Mononuclear cell (primary cell): ENCODE data around the gene ZNF626. TPM values are rescaled to one million over a fixed set of nuclear protein-coding genes. Genes with fewer than 3 reads are reported as not detected.

Source experiments
- H3K27me3 ChIP-seq: 2 replicates; pipeline ENCODE4 v1.6.0; 2011; ENCODE audit warnings: low read length, control low read depth; ENCODE audit not compliant: insufficient read depth
- H3K4me1 ChIP-seq: 2 replicates; pipeline ENCODE4 v1.5.1; 2011; ENCODE audit warnings: mild to moderate bottlenecking, low read length, control low read depth; ENCODE audit not compliant: insufficient read depth
- H3K4me3 ChIP-seq: 2 replicates; pipeline ENCODE4 v1.5.1; 2011; ENCODE audit warnings: mild to moderate bottlenecking, low read length, moderate library complexity
- H3K9me3 ChIP-seq: 2 replicates; pipeline ENCODE4 v1.5.1; 2011; ENCODE audit warnings: low read depth, mild to moderate bottlenecking, control low read depth, low read length
- total RNA-seq: library from RNA; depleted of rRNA; stranded (reverse); fragments of >200 nt; gene quantifications from one replicate; pipeline ENCODE4 v1.2.3, GENCODE V29; 2012

The ZNF626 gene
- total RNA-seq, 1 donor = 9.7 TPM

- Histone ChIP-seq H3K4me1 (no peaks in the 10 kb centered on the region), H3K27me3 (no peaks in the 10 kb centered on the region), H3K9me3 (peaks cover 21% of the 10 kb centered on the region), H3K4me3 (no peak overlapping the region)
These were observed 53.4 kb downstream of the ZNF626 start for GRCh38 chr19:20607943-20608342.

Other genes starting within 250 kb of the ZNF626 start
- 34.0 TPM for gene ZNF737, start 95.8 kb downstream of the ZNF626 start, total RNA-seq
- gene ZNF66, start 114.7 kb upstream of the ZNF626 start, total RNA-seq = 5.6 TPM